ENCODE results near the gene BTBD16.

Gene BTBD16

GRCh38 chr10:122271076-122271475 is at the start of gene BTBD16:
Gene BTBD16 (plus strand): TSS chr10:122271296. CDS start chr10:122275082, 3,786 bp downstream.
- no peak for DNase-seq

DNA sequence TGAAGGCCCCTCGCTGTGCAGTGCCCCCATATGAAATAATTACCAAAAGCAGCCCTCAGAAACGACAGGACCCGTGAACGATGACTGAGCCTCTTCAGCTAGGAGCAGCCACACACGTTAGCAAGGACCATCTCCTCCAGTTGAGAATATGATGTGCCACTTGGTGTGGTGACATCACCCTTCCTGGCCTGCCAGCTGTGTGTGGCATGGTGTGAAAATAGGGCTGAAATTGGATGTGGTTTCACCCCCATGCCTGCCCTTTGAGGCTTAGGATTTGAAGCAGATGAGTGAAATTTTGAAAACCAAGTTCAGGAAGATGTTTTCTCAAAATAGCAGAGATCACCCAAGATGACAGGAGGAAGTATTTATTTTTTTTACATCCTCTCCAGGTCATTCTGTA is 49.1 kb upstream of the BTBD16 start:
- no peak for DNase-seq

DNA sequence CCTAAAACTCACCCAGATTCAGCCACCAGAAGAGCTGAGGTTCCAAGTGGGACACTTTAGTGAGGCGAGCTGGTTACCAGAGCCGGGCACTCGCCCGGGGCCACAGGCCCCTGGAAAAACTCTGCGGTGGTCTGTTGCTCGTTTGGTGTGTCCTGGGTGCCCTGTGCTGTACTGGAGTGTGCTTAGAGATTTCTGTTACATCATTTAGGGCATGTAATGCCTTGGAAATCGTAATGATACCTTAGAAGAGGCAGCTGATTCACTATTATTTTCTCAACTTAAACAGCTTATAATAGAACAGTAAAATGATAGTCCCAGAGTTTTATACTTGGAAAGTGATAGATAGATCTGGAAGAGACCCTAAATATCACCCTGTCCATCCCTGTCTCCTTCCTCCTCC is 48.5 kb upstream of the BTBD16 start:
- DNase-seq = no peak

DNA sequence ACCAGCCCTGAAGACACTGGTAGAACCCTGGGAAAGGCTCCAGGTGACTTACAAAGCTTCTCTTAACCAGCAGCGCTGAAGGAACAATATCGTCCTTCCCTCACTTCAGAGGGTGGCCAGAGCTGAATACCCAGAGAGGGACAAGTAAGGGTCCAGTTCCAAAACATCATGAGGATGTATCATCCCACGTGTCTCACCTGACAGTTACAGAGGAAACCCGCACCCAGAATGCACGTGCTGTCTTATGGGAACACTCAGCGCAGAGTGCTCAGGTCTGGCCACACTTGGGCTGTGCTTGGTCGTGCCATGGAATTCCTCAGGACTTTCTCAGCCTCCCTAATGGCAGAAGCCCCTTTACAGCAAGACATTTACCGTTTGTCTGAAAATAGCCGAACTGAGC is 46.9 kb upstream of the BTBD16 start:
- no peak for DNase-seq

DNA sequence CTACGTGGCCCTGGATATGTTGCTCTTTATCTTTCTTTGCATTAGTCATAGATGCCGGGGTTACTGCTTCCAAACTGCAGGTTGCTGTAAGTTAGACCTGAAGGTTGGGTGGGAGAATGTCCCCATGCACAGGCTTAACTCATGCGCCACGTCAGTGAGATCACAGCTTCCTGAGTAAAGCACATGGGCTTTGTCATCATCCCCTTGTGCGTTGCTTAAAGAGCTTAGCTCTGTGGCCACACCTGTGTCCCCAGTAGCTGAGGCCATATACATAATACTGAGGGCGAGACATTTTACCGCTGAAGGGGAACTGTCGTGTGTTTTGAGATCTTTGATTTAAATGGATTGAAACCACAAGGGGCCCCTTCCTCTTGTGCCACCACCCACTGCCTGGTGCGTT is 45.8 kb upstream of the BTBD16 start:
- DNase-seq = no peak

GRCh38 chr10:122227754-122228153 is 43.3 kb upstream of the BTBD16 start:
- DNase-seq = no peak

- DNase-seq = no peak
Observed at GRCh38 chr10:122229666-122230065, 41.4 kb upstream of the BTBD16 start.

GRCh38 chr10:122230222-122230621 is 40.9 kb upstream of the BTBD16 start:
- no peak for DNase-seq

GRCh38 chr10:122232769-122233168 is 38.3 kb upstream of the BTBD16 start:
- DNase-seq = no peak

- no peak for DNase-seq
Observed at GRCh38 chr10:122233857-122234348, 37.2 kb upstream of the BTBD16 start.

GRCh38 chr10:122234416-122234815 is 36.7 kb upstream of the BTBD16 start:
- DNase-seq = no peak

GRCh38 chr10:122236690-122237306 is 34.3 kb upstream of the BTBD16 start:
- no peak for DNase-seq

GRCh38 chr10:122237331-122237990 is 33.6 kb upstream of the BTBD16 start:
- DNase-seq = no peak

GRCh38 chr10:122239578-122240257 is 31.4 kb upstream of the BTBD16 start:
- DNase-seq = no peak

DNA sequence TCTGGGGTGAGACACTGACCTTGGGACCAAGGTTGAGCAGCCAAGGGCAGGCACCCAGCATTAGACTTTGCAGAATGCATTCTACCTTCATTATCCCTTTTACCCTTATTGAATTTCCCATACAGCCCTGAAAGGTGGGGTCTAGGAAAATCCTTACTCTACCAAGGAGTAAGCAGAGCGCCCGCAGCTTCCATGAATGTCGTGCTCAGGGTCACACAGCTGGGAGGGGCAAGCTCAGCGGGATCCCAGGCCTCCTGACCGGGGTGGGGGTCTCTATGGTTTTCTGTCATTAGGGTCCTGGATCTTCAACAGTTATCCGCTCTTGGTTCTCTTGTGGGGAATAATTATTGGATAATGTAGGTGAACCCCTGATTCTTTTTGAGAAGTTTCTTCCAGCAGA is 30.7 kb upstream of the BTBD16 start:
- DNase-seq = no peak

DNA sequence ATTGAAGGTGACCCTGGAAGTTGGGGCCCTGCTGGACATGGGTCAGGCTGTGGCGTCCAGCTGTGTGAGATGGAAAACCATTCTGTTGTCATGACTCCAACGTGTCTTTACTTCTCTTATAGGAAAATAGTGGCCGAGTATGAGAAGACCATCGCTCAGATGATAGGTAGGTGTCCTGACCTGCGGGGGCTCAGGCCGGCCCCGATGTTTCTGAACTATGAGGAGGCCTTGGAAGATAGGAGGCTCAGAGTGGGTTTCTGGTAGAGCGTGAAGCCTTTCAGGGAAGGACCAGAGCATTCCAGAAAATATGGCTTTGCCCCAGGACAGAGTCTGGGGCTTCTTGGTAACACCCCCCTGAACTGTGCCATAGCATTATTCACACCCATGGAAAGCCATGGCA is 29.3 kb upstream of the BTBD16 start:
- DNase-seq = no peak

DNA sequence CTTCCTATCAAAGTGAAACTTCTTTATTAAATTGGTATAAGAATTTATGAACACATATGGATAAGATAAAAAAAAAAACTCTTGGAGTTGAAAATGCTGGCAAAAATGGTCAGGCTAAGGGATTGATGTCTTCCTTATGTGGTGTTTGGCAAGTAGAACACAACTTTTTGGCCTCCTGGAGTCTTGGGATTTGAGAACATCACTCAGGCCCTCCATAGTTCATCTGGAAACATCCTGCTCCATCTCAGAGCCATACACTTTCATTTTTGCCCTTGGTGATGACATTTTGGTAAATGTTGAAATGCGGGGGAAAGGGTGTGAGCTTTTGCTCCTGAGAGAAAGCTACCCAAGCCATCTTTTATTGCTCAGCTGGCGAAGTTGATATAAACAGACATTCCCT is 27.5 kb upstream of the BTBD16 start:
- no peak for DNase-seq

DNA sequence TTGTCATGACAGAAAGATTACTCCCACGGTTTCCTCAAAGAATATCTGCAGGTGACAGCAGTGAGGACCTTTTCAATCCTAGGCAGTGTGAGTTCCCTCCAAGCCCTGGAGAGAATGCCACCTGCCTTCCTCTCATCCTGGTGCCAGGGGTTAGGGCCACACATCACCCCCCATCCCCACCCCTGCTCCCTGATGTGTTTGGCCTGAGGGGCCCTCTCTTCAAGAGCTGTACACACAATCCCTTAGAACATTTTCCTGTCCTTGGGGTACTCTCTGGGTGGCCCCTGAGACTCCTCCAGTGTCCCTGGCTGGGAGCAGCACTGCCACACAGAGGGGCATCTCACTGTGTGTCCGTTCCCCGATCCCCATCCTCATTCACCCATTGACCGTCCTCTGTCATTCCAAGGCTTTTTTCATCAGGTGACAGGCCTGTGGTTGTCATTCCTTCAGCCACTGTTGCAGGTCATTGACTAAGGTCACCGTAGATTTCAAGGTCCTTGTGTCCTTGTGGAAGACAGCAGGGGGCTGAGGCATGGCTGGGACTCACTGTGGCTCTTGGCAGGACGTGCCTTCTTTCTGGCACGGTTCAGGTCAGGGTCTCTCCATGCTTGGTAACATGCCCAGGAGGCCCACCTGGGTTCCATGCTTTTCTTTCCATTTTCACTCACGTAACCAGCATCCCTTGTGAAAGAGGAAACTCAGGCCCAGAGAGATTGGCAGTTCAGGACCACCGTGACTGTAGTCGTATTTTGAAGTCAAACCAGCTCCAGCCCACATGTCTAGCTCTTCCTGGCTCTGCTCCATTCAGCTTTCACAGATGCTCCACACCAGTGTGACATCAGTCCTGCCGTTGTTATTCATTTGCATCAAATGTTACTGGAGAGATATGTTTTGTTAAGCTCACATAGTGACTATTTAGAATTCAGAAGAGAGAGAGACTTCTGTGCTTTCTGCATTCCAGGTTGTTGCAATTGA is 26.8 kb upstream of the BTBD16 start:
- no peak for DNase-seq

DNA sequence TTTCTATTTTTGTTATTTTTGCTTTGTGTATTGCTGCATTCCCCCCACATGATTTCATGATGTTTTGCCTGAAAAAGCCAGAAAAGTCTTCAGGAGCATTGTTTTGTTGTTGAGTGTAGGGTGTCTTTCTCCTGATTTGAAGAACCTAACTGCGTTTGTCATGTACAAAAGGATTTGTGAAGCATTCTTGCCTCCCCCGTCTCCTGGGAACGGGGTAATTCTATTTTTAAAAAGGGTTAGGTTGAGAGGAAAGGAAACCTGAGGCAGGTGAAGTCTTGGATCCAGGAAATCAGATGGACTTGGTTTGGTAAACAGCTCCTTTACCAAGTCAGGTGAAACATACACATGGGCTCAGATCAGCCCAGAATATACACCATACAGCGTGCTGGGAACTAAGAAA is 26.0 kb upstream of the BTBD16 start:
- DNase-seq = no peak

DNA sequence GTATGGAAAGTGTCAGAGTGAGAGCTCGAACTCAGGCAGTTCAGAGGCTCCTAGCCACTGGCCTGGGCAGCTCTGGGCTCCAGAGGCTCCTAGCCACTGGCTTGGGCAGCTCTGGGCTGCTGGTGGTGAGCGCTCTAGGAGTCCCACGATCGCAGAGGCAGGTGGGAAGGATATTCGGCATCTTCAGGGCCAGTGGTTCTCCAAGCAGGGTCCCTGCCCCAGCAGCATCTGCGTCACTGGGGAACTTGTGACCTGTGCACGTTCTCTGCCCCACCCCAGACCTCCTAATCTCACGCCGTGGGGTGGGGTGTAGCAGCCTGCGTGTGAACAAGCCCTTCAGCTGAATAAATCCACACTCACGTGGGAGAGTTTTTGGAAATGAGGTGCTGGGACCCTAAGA is 25.2 kb upstream of the BTBD16 start:
- DNase-seq = no peak

DNA sequence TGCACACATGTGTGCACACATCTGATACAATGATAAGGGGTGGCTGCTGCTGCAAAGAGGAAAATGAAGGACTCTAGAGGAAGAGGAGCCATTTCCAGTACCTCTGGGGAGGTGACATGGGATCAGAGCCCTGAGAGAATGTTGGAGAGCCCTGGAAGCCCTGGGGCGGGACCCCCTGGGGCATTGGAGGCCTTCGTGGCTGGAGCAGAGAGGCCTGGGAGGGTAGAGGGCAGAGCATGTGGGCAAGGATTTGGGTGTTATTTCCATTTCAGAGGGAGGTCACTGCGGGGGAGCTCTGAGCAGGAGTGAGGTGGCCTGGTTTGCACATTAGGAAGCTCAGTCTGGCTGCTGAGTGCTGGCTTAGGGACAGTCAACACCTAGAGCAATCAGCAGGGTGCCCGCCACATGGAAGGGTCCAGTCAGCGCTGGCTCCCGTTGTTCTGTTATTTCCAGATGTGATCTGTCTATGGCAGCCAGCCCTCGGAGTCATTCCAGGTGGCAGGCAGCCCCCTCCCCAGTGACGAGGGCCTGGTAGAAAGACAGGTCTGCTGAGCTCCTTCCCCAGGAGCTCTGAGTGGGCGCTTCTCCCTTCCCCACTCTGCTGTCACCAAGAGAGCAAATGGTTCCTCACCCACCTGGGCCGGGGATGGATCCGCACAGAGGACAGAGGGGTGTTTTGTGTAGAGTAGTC is 24.1 kb upstream of the BTBD16 start:
- no peak for DNase-seq
